ENCODE measurements around the gene TRDMT1.

DNA sequence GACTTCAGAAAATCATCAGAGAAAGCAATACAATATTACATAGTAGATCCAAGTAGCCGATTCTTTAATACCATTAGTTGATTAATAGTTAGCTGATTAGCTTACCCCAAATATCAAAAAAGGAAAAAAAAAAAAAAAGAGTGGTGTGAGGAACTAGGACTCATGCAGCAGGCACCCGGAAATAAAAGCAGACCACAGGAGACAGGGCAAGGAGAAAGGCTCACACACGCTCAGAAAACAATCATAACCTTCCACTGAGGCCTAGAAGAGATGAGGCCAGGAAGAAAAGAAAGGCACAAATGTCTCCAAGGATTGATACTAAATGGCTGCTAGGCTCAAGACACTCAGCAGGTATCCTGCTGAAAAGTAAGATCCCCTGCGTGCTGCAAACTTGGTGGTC is 25.9 kb downstream of the TRDMT1 start:
- no peak for TF ChIP-seq POLR2A (IDR thresholded peaks at IDR 0.05)
- TF ChIP-seq, protein P1, sequence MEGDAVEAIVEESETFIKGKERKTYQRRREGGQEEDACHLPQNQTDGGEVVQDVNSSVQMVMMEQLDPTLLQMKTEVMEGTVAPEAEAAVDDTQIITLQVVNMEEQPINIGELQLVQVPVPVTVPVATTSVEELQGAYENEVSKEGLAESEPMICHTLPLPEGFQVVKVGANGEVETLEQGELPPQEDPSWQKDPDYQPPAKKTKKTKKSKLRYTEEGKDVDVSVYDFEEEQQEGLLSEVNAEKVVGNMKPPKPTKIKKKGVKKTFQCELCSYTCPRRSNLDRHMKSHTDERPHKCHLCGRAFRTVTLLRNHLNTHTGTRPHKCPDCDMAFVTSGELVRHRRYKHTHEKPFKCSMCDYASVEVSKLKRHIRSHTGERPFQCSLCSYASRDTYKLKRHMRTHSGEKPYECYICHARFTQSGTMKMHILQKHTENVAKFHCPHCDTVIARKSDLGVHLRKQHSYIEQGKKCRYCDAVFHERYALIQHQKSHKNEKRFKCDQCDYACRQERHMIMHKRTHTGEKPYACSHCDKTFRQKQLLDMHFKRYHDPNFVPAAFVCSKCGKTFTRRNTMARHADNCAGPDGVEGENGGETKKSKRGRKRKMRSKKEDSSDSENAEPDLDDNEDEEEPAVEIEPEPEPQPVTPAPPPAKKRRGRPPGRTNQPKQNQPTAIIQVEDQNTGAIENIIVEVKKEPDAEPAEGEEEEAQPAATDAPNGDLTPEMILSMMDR (IDR thresholded peaks at IDR 0.05), result no peak

Data from transverse colon (tissue), 3 donors.